ENCODE measurements around the gene CAV2. TPM values are rescaled to one million over a fixed set of nuclear protein-coding genes. Genes with fewer than 3 reads are reported as not detected.
A peak's percentile ranks its signal among the peaks of the same experiment; 100 is the strongest.

CAV2 gene
- total and polyA plus RNA-seq, 2 of the 13 experiments (the other 11 are each of a cell fraction or from before 2014, with no cell fraction given): 0.09 to 0.18 TPM

- Histone ChIP-seq H3K9ac (ENCODE audit: insufficient read depth, low read depth, low read length) (no peak overlapping the region), H3K27me3 (ENCODE audit: control insufficient read depth in 1 of 2, insufficient read depth in 2 of 2, low read length in 2 of 2) (peaks cover 9 to 43% of the 10 kb centered on the region in 2 experiments), H3K27ac (ENCODE audit: extremely low read length, insufficient read depth, low read length) (no peak overlapping the region), H3K4me3 (replicated peaks in 1 of 3; ENCODE audit: insufficient read depth in 1 of 3, low read depth in 2 of 3, low read length in 3 of 3) (no peak overlapping the region), H4K20me1 (ENCODE audit: insufficient read depth, low read length) (no peaks in the 10 kb centered on the region), H3K9me3 (ENCODE audit: low read length) (no peaks in the 10 kb centered on the region), H3K4me1 (ENCODE audit: insufficient read depth, low read length) (peaks cover 21% of the 10 kb centered on the region), H3K4me2 (ENCODE audit: low read depth, low read length) (no peak overlapping the region), H2AFZ (ENCODE audit: low read length) (no peak overlapping the region), H3K79me2 (ENCODE audit: insufficient read depth, low read length) (no peaks in the 10 kb centered on the region), H3K36me3 (replicated peaks in 1 of 2; ENCODE audit: control insufficient read depth in 1 of 2, insufficient read depth in 2 of 2, low read length in 2 of 2) (no peaks in the 10 kb centered on the region)
- FAIRE-seq (no peak), DNase-seq (ENCODE audit: low spot score) (peak; percentile 10), ATAC-seq (no peak)
- ChIA-PET POLR2A (no interaction called here), CTCF (ENCODE audit: low intra/inter-chr PET ratio, low total read pairs) (no interaction called here)
- intact Hi-C loops (cut with micrococcal nuclease; ENCODE audit: unreplicated experiment): loop anchor here (10.0 kb wide), 2 partner anchors 283 to 357 kb away; no protein-coding TSS in a partner anchor
- in situ Hi-C loops (cut with HindIII; ENCODE audit: extremely low pct_ligation_motif_present, low pct_unique_long_range_greater_than_20kb): loop anchor here (10.0 kb wide), 1 partner anchor 347 kb away; no protein-coding TSS in a partner anchor
- BruUV-seq (replicated peaks): no TSS peak
- TF ChIP-seq TEAD3 (CRISPR knock-in tag; optimal IDR thresholded peaks at IDR 0.05; ENCODE audit: borderline replicate concordance): peak; percentile 38
- TF ChIP-seq SAFB2 (CRISPR knock-in tag; IDR thresholded peaks at IDR 0.05; ENCODE audit: borderline replicate concordance, low read depth): no peak
- no peak for TF ChIP-seq SYNCRIP (IDR thresholded peaks at IDR 0.05; ENCODE audit: insufficient read depth, low read depth, low read length)
- TF ChIP-seq NR2F6 (IDR thresholded peaks at IDR 0.05): no peak
- TF ChIP-seq NR2F6 (CRISPR knock-in tag; IDR thresholded peaks at IDR 0.05): no peak
- TF ChIP-seq SOX5 (CRISPR knock-in tag; IDR thresholded peaks at IDR 0.05; ENCODE audit: borderline replicate concordance): peak; percentile 34
- TF ChIP-seq KDM6A (CRISPR knock-in tag; IDR thresholded peaks at IDR 0.05; ENCODE audit: low read depth): no peak
- no peak for TF ChIP-seq SMARCE1 (IDR thresholded peaks at IDR 0.05; ENCODE audit: borderline replicate concordance)
- no peak for TF ChIP-seq HBP1 (CRISPR knock-in tag; IDR thresholded peaks at IDR 0.05; ENCODE audit: low read depth)
- no peak for TF ChIP-seq ZNF691 (CRISPR knock-in tag; IDR thresholded peaks at IDR 0.05; ENCODE audit: borderline replicate concordance, low read depth)
- no peak for TF ChIP-seq ARNT2 (CRISPR knock-in tag; IDR thresholded peaks at IDR 0.05; ENCODE audit: low read depth)
- no peak for TF ChIP-seq HOMEZ (CRISPR knock-in tag; IDR thresholded peaks at IDR 0.05; ENCODE audit: low read depth)
- WGBS (ENCODE audit: low lambda C conversion rate): 28% methylated on average over 5 of the region's 5 CpGs
Measured at GRCh38 chr7:116522247-116522646, 22.7 kb downstream of the CAV2 start.

All from HepG2 (cell line).